ENCODE measurements around the gene TLR9.

The TLR9 gene

DNA sequence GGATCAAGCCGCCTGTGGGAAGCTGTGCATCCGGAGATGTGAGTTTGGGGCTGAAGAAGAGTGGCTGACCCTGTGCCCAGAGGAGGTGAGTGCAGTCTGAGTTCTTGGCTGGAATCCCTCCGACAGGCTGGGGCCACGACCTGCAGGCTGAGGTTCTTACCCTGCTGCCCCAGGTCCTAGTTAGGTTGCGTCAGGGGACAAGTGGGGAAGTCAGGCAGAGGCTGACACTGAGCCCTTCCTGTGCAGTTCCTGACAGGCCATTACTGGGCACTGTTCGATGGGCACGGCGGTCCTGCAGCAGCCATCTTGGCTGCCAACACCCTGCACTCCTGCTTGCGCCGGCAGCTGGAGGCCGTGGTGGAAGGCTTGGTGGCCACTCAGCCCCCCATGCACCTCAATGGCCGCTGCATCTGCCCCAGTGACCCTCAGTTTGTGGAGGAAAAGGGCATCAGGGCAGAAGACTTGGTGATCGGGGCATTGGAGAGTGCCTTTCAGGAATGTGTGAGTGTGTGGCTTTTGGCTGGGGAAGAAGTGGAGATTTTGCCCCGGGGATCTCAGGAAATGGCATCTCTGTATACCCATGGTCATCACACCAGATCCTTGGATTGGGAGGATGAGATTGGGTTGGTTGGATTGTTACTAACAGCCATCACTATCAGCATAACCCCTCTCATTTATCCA is 21.4 kb upstream of the TLR9 start:
- no peak for DNase-seq (ENCODE audit: low spot score)

DNA sequence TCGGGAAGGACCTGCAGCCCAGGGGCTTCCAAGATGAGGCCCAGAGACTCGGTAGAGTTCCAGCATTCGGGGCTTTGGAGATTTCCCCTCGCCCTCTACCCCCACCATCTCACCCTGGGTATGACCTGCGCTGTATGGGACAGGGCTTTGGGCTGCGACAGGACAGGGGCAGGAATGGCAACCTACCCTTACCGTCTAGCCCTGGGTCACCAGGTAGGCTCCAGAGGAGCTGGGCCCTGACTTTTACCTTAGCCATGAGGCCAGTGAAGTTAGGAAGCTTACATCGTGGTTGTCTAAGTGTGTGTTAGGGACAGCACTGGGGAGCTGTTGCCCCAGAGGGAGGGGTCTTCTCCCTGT is 20.8 kb upstream of the TLR9 start:
- no peak for DNase-seq (ENCODE audit: low spot score)

DNA sequence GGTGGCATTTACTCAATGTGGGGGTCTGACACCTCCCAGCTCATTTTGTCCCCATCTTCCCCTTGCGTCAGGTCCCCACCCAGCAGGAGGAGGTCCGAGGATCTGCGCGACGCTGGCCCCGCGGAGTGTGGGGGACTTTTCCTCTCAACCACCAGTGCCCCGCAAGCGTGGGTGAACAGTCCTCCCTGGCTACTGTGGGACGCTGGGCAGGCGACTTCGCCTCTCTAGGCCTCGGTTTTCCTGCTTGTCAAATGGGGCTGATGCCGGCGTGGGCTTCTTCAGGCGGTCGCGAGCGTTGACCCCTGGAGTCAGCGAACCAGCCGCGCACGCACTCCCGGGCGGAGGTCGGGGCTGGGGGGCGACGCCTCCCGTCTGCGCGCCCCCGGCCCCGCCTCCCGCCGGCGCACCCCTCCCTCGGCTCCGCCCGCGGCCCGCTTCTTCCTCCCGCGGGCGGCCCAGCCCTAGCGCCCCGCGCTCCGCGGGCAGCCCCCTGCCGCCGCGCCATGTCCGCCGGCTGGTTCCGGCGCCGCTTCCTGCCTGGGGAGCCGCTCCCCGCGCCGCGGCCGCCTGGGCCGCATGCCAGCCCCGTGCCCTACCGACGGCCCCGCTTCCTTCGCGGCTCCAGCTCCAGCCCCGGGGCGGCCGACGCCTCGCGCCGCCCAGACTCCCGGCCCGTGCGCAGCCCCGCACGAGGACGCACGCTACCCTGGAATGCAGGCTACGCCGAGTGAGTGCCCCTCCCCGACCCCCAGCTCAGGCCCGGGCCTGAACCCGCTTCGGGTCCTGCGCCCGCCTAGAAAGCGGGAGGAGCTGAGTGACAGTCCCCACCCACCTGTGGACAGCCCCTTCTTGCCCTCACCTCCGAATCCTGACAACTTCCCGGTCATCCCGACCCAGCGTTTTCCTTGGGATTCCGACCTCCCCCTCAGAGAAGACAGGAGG is 20.1 kb upstream of the TLR9 start, which contains the start of gene PPM1M:
TSS of gene PPM1M (plus strand) at position 438 of the 942 bp plus-strand sequence. CDS start at position 504, 66 bp downstream.
- peak; percentile 76 for DNase-seq (ENCODE audit: low spot score)

DNA sequence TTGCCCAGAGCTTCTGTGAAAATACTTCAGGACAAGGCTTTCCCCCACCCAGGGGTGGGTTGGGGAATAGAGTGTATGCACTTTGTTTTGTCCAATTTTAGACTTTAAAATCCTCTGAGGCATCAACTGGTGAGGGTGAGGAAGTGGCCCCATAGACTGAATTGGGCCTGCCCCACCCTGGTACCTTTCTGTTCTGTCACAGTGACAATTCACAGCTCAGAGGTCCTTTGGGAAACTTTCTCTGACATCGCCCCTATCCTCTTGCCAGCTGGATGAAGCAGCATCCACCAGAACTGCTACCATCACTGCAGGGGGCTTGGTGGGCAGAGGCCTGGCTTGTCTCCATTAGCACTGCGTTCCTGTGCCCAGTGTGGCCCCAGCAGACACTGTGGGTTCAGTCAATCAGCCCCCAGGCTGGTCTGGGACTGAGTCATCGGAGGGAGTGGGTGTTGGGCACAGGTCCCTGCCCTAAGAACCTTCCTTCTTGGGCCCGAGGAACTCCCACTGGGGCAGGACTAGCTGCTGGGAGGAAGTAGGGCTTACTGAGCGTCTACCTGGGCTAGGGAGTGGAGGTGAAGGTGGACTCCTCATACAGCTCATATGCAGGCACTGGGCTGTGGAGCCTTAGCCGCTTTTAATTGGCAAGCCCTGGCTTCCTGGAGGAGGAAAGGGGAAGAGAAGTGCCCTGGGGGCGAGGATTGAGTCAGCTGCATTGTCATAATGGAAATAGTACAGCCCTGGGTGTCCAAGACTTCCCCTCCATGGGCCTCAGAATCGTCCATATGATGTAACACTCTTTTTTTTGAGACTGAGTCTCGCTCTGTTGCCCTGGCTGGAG is 18.6 kb upstream of the TLR9 start:
- DNase-seq (ENCODE audit: low spot score), result peak; percentile 63

DNA sequence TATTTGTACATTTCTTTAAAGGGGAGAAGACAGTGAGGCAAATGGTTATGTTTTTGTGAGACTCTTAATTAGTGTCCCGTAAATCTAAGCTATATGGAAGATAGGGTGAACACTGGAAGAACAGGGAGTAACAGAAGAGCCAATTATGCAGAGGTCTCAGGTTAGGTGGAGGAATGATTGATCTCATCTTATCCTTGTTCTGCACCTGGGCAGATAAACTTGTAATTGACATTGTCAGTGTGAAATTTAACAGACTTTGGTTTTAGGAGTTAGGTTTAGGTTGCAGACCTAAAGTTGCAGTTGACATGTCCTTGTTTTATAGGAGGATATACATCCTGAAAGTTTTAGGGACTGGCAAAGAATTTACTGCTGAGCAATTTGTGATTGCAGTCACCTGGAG is 16.6 kb upstream of the TLR9 start:
- no peak for DNase-seq (ENCODE audit: low spot score)

DNA sequence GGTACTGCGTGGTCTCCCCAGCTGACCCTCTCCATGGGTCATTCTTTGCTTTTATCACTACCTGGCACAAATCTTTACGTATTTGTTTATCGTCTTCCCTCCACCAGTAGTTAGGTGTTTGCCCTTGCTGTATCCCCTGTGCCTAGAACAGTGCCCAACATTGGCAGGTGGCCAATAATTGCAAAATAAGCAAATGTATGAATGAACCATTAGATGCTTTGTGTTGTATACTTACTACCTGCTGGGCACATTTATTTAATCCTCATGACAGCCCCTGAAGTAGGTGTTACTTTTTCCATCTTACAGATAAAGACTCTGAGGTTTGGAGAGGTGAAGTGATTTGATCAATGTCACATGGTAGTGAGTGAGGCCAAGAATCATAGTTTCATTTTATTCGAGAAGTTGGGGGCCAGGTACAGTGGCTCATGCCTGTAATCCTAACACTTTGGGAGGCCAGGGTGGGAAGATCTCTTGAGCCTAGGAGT is 15.5 kb upstream of the TLR9 start:
- no peak for DNase-seq (ENCODE audit: low spot score)

DNA sequence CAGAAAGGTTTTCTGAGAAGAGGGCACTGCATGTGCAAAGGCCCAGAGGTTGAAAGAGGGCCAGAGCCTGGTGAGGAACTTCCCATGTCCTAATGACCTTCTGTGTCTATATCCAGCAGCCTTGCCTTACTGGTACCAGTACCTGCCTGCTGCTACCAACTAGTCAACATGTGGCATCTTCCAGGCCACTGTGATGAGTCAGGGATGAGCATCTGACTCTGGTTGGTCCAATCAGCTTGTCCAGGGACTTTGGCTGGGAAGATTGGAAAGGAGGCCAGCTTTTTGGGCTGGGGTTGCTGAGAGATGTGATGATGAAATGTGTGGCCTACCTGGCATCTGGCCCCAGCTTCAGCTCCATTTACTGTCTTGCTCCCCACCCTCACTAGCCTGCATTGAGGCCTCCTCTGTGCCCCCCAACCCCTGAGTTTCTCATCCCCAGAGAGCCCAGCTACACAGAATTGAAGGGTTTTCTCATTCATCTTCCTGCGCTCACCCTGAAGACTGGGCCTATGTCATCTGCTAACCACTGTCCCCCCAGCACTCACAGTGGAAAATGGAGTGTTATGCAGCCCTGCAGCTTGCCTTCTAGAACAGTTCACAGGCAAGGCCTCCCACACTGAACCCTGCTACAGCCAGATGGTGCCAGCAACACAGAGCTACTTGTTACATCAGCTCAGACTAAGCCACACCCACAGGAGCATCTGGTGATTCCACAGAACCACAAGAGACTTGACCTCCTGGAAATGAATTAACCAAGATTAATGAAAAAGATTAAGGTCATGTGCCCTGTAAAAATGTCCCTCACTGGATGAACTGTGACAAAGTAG is 14.8 kb upstream of the TLR9 start:
- DNase-seq (ENCODE audit: low spot score), result no peak

DNA sequence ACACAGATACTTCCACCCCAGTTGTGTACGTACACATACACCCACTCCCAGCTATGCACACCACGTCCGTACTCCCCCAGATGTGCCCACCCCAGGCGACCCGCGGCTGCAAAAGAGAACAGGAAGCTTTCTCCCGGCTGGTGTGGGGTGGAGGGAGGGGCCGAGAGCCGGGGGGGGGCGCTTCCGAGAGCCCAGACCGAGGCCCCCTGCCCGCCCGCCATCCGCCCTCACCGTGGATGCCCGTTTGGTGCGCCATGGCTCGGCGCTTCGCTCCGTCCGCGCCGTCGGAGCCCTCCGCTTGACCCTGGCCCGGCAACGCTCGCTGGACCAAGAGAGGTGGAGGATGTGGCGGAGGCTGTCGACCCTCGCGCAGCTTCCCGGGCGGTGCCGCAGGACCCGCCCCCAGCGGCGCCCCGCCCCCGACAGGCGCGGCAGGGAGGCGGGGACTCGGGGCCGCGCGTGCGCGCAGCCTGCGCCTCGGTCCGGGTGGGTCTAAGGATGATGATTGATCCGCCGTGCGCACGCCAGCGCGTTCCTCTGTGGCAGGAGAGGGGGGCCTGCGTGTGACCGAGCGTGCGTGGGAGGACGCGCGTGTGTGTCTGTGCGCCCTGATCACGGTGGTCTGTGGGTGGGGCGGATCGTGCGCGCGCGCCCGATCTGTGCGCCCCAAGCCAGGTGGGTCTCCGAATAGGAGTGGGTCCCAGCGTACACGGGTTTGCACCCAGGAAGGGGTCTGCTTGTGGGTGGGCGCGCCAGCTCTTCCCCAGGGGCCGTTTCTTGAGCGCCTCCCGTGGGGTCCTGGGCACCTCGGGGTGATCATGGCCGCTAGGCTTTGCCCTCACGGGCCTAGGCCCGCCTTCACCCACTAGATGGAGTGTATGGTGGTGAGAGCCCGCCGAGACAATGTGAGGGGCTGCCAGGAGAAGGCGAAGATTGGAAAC is 13.6 kb upstream of the TLR9 start, which contains the start of gene TWF2:
TSS of gene TWF2 (minus strand) at position 398 of the 941 bp plus-strand sequence. CDS start at position 256, 142 bp downstream.
- peak; percentile 96 for DNase-seq (ENCODE audit: low spot score)

DNA sequence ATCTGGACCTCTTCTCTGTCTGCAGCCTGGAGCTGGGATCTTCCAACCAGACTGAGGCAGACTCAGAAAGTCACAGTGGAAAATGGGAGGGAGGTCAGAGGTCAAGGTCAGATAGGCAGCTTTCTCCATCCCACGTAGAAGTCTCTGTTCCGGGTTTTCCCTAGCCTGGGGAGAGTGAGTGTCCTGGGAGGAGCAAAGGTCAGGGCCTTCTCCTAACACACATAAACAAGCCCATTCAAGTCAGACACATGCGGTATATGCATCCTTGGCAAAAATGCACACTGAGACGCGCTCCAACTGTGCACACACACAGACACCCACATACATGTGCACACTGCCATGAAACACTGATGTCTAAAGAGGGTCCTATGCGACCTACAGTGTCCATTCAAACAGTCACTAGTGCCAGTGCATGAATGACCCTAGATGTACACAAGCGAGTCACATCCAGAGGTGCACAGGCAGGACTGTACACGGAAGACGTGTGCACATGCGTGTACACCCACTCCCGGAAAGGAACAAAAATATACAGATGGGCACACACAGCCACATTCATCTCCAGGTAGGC is 12.8 kb upstream of the TLR9 start:
- DNase-seq (ENCODE audit: low spot score), result no peak

DNA sequence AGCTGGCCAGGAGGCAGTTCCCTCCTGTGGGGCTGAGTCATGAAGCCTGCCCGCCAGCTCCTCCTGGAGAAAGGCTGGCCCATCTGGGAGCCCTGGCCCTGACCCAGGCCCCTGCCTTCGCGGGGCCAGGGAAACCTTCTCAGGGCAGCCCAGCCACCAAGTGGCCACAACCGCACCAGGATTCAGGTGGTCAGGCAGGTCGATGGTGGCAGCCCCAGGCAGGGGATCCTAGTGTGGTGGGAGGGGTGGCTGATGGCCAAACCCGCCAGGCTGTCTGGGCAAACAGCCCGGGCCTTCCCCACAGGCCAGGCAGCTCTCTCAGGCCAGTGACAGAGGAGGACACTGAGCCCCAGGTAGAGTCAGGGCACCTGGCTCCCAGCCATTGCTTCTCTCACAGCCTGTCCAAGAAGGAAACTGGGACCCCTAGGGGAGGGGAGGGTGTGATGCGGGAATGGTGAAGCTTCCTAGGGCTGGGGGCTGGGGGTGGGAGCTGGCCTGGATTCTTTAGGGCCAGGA is 12.3 kb upstream of the TLR9 start:
- DNase-seq (ENCODE audit: low spot score), result no peak

DNA sequence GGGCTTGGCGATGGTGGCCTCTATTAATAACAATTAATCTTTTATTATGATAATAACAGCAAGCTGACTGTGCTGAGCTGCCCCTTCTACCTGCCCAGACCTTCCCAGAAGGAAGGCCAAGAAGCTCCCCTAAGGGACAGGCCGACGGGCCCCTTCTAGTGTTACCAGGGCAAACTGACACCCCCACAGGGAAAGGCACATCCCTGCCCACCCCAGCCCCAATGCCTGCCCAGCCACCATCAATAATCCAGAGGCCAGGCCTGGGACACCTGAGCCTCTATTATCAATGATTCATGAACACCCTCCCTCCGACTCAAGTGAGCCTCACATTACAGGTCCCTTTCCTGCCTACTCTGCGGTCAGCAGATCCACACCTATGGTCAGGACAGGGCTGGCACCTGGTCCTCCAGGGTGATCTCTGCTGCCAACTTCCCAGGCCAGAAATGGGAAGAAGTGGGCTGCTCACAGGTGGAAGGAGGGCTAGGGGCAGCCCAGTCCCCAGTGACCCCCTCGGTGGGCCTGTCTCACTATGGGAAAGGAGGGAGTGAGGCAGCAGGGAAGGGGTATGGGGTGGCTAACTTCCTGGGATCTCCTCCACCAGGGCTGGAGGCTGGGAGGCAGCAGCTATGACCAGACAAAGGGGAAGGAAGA is 11.7 kb upstream of the TLR9 start:
- DNase-seq (ENCODE audit: low spot score), result no peak

DNA sequence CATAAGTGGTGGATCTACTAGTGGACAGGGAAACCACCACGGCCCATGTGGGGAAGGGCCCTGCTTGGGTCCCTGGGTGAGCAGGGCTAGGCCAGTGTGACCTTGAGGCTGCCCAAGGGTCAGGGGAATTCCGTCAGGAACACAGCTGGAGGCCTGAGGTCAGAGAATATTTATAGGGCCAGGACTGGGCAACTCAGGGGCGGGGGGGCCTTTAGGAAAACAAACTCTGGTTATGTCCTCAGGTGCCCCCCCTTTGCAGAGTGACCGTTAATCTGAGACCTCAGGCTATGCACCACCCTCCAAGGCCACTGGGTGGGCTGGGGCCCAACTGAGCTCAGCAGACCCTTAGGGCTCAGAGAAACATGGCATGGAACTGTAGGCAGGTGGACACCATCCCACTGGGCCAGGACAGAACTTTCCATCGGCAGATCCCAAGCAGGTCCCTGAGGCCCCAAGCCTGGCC is 11.0 kb upstream of the TLR9 start:
- DNase-seq (ENCODE audit: low spot score), result no peak

DNA sequence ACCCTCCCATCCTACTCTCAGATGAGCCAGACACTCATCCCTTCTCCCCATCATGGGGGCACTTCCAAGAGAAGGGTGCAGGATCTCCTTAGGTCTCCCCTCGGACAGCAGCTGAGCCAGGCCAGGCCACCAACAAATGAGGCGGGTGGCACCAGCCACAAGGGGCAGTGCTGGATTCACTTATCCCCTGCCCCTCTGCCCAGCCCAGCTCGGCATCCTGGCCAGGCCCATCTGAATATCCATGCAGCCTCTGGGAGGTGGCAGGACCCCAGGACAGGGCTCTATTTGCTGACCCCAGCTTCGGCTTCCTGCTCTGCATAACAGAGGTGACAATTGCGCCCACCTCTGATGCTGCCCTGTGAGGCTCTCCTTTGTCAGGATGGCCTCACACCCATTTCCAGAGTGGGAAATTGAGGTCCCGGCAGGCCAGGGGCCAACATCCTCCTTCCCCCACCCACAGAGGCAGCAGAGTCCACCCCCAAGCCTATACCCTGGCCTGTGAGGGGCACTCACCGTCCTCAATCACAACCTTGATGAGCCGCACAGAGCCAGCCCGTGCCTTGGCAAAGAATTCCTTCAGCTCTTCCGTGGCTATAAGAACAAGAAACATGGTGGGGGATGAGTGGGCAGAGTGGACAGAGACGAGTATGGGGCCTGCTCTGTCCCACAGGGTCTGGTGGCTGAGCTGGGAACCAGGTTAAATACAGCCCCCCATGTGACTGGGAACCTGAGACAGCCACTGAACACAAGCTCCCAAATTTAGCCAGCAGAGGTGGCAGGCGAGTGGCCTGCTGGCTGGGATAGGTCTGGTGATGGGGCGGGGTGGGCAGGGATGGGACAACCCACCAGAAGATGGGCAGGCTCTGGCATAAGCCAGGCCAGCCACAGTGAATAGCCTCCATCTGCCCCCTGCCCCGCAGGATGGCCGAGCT is 9.3 kb upstream of the TLR9 start:
- no peak for DNase-seq (ENCODE audit: low spot score)

DNA sequence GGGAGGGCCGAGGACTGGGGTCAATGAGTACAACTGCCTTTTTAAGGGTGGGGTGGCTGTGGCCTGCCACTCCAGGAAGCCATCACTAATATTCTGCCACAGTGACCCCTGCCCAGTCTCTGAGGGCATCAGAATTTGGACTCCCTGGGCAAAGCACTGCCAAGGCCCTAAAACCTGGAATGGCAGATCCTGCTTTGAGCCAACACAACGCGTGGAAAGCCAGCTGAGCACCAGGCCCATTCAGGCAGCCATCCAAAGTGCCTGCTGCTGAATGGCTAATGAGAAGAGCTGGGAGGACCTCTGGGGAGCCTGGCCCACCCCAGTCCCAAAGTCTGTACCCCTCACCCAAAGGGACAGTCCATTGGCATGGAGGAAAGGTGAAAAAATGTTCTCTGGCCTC is 8.5 kb upstream of the TLR9 start:
- DNase-seq (ENCODE audit: low spot score), result no peak

DNA sequence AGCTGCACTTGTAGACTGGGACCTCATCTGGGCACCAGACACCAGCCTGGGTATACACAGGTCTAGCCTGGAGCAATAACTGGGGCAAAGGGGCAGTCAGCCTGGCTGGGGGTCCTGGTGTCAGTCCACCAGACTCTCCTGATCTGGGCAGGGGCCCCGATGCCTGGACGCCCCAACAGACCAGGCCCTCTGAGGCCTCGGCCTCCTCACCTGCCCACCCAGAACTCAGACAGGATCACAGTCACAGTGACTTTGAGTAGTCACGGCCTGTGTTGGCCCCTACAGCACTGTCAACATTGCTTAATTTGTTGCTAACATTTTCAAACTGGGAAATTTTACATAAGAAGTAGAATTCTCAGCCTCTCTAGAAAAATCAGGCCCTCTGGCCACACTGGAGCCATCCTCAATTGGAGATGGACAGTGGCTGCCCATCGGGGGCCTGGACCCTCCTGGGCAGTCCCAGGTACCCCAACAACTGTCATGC is 7.7 kb upstream of the TLR9 start:
- no peak for DNase-seq (ENCODE audit: low spot score)

DNA sequence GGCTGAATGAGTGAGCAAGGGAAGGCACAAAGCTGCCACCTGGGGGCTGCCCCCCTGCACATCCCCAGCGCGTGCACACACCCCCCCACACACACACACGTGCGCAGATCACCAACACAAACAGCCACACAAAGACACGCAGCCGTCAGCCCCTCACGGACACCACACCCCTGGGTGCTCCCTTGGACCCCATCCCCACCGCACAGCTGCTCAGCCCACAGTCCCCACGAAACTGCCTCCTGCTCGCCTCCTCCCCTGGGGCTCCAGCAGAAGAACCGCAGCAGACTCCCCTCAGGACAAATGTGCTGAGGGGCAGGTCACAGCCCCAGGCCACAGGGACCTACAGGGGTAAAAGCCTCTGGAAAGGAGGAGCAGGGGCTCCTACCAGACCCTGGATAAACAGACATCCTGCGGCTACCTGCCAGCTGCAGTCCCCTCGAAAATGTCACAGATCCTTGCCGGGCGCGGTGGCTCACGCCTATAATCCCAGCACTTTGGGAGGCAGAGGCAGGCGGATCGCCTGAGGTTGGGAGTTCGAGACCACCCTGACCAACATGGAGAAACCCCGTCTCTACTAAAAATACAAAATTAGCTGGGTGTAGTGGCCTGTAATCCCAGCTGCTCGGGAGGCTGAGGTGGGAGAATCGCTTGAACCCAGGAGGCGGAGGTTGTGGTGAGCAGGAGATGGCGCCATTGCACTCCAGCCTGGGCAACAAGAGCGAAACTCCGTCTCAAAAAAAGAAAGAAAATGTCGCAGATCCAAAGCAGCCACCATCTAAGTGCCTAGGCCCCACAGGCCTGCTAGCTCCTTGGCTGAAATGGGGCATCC is 7.0 kb upstream of the TLR9 start:
- DNase-seq (ENCODE audit: low spot score), result no peak

All from germinal center (tissue), 1 donor.